ENCODE results near the gene SMAD7.

DNA sequence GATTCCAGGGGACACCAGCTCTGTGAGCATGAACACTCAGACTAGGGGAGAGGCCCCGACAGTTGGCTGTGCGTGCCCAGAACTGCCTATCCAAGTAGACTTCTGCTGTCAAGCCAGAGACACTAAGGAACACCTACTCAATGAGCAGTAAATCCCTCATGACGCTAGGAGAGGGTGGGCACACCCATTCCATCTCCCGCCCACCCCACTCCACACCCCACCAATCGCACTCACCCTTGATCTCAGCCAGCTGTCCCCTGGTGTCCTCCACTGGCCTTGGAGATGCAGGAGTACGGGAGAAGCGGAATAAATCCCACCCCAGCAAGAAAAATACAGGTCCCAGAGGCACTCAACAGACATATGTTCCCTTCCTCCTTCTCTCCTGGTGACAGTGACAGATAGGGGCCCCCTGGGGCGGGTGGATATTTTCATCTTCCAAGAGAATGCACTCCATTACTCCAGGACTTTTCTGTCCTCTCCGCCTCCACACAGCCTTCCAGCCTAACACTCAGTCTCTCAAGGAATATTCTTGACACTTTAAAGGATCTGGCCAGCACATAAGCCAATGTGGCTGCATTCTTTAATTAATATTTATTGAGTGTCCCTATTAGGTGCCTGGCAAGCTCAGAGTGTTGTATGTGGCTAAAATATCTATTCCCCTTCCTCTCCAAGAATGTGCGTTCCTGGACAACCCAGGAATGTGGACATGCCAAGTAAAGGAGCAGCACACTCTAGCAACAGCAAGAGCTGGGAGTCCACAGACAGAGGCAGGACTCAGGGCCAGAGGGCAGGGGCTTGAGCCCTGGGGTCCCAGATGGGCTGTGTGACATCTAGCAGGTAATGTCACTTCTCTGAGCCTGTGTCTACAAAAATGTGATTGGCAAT lies 13.1 kb upstream of the SMAD7 start:
- TF ChIP-seq, protein P1, sequence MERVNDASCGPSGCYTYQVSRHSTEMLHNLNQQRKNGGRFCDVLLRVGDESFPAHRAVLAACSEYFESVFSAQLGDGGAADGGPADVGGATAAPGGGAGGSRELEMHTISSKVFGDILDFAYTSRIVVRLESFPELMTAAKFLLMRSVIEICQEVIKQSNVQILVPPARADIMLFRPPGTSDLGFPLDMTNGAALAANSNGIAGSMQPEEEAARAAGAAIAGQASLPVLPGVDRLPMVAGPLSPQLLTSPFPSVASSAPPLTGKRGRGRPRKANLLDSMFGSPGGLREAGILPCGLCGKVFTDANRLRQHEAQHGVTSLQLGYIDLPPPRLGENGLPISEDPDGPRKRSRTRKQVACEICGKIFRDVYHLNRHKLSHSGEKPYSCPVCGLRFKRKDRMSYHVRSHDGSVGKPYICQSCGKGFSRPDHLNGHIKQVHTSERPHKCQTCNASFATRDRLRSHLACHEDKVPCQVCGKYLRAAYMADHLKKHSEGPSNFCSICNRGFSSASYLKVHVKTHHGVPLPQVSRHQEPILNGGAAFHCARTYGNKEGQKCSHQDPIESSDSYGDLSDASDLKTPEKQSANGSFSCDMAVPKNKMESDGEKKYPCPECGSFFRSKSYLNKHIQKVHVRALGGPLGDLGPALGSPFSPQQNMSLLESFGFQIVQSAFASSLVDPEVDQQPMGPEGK (CRISPR knock-in tag; IDR thresholded peaks at IDR 0.05; ENCODE audit: borderline replicate concordance), result no peak
- TF ChIP-seq BACH2 (CRISPR knock-in tag; IDR thresholded peaks at IDR 0.05; ENCODE audit: borderline replicate concordance) (no peak), ISL1 (CRISPR knock-in tag; IDR thresholded peaks at IDR 0.05) (no peak), RARB (CRISPR knock-in tag; IDR thresholded peaks at IDR 0.05) (no peak), ZNF565 (CRISPR knock-in tag; conservative IDR thresholded peaks at IDR 0.05; ENCODE audit: low read depth) (no peak), OSR1 (CRISPR knock-in tag; IDR thresholded peaks at IDR 0.05) (no peak), ZFP30 (CRISPR knock-in tag; IDR thresholded peaks at IDR 0.05) (no peak), ZNF70 (CRISPR knock-in tag; IDR thresholded peaks at IDR 0.05) (no peak), TCF4 (CRISPR knock-in tag; IDR thresholded peaks at IDR 0.05; ENCODE audit: borderline replicate concordance) (no peak)
- TF ChIP-seq, protein P2, sequence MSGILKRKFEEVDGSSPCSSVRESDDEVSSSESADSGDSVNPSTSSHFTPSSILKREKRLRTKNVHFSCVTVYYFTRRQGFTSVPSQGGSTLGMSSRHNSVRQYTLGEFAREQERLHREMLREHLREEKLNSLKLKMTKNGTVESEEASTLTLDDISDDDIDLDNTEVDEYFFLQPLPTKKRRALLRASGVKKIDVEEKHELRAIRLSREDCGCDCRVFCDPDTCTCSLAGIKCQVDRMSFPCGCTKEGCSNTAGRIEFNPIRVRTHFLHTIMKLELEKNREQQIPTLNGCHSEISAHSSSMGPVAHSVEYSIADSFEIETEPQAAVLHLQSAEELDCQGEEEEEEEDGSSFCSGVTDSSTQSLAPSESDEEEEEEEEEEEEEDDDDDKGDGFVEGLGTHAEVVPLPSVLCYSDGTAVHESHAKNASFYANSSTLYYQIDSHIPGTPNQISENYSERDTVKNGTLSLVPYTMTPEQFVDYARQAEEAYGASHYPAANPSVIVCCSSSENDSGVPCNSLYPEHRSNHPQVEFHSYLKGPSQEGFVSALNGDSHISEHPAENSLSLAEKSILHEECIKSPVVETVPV (CRISPR knock-in tag; IDR thresholded peaks at IDR 0.05), result no peak
